CD4-positive, alpha-beta T cell treated with Interleukin-4 for 4 hours (primary cell): Measurements from ENCODE around the gene BRSK2.
"Not testable (repeated sequence)": the region's sequence is repeated elsewhere in the genome, so short reads cannot be mapped to it uniquely, and the experiment has no call there.

Experiments used
- DNase-seq: peaks from one replicate; pipeline ENCODE4 v3.0.0-alpha.2; 2020

The BRSK2 gene

GRCh38 chr11:1389932-1390568, at the start of gene BRSK2:
Gene BRSK2 (plus strand): TSS chr11:1389934. CDS start chr11:1390285, 351 bp downstream.
- DNase-seq, result no peak

- DNase-seq, result no peak
Measured at GRCh38 chr11:1340111-1340510, 49.6 kb upstream of the BRSK2 start.

GRCh38 chr11:1341226-1341625, 48.5 kb upstream of the BRSK2 start:
- DNase-seq, result not testable (repeated sequence)

GRCh38 chr11:1341928-1342524, 47.7 kb upstream of the BRSK2 start:
- no peak for DNase-seq

- no peak for DNase-seq
Measured at GRCh38 chr11:1342946-1343345, 46.8 kb upstream of the BRSK2 start.

- DNase-seq, result no peak
Measured at GRCh38 chr11:1343391-1344055, 46.2 kb upstream of the BRSK2 start.

- no peak for DNase-seq
Measured at GRCh38 chr11:1344056-1344635, 45.6 kb upstream of the BRSK2 start.

- no peak for DNase-seq
Measured at GRCh38 chr11:1345737-1346513, 43.8 kb upstream of the BRSK2 start.

GRCh38 chr11:1346669-1347390, 42.9 kb upstream of the BRSK2 start:
- DNase-seq, result no peak

- DNase-seq, result not testable (repeated sequence)
Measured at GRCh38 chr11:1347411-1347999, 42.2 kb upstream of the BRSK2 start.

- no peak for DNase-seq
Measured at GRCh38 chr11:1348146-1348795, 41.5 kb upstream of the BRSK2 start.

- DNase-seq, result no peak
Measured at GRCh38 chr11:1348796-1349326, 40.9 kb upstream of the BRSK2 start.

GRCh38 chr11:1349327-1350041, 40.2 kb upstream of the BRSK2 start:
- no peak for DNase-seq

GRCh38 chr11:1350086-1350725, 39.5 kb upstream of the BRSK2 start:
- no peak for DNase-seq

- no peak for DNase-seq
Measured at GRCh38 chr11:1351278-1351937, 38.3 kb upstream of the BRSK2 start.

- no peak for DNase-seq
Measured at GRCh38 chr11:1352696-1353382, 36.9 kb upstream of the BRSK2 start.

- DNase-seq, result no peak
Measured at GRCh38 chr11:1353383-1354124, 36.2 kb upstream of the BRSK2 start.
